NCI-H524 (cell line): ENCODE data around the gene SLC2A4RG.

Experiments
- DNase-seq, 2 experiments: peaks; one replicate each; lab custom pipeline; 2025; lab: John Stamatoyannopoulos, UW

The SLC2A4RG gene

GRCh38 chr20:63741676-63742380 lies 2.3 kb downstream of the SLC2A4RG start:
- no peak for DNase-seq

GRCh38 chr20:63742381-63743024 lies 2.9 kb downstream of the SLC2A4RG start:
- no peak for DNase-seq

GRCh38 chr20:63743210-63743970 lies 3.8 kb downstream of the SLC2A4RG start:
- no peak for DNase-seq

DNA sequence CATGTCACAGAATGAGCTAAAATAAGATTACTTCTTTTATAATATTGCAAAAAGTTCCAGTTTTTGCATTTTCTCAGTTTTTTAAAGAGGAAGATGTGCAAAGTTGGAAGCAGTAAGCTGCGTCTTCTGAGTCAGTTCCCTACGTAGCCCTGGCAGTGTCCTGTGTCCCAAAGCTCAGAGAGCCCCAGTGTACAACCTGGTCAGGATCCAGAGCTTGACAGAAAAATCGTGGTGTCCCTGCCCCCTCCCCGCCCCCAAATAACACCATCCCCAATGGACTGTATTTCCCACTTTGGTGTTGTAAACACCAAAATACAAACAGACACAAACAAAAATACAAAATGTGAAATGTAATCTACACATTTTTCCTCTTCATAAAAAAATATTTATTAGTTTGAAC lies 4.6 kb downstream of the SLC2A4RG start:
- no peak for DNase-seq

DNA sequence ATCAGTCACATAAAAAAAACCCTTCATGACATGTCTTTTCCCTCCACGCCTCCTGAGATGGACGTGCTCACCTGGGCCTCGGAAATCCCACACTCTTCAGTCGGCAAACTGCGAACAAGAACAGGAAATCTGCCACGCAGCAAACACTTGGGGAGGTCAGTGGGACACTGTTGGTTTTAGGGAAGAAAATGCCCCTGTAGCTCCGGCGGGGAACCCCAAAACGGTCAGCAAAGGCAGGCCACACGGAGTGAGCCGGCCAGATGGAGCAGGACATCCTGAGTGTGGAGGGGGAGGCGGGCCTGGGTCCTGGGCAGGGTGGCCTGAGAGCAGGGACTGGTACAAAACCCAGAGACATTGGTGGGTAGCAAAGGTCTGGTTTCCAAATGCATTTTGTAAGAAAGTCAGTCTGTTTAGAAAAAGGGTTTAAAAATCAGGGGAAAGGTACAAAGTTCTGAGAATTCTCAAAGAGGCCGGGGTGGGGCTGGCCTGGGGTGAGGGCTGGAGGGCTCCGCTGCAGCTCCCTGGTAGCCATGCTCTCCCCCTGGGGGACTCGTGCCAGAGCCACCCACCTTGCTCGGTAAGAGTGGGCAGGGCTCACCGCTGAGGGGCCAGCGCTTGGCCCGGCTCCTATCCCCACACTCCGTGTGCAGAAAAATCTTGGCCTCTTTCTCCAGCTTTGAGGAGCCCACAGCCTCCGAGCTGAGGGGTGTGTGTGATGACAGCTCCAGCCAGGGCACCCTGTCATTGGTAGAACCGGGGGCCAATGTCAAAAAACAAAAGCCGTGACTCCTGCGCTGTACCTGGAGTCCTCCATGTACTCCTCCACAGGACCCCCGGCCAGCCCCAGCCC lies 5.2 kb downstream of the SLC2A4RG start:
- DNase-seq, result no peak

GRCh38 chr20:63745424-63745805 lies 5.8 kb downstream of the SLC2A4RG start:
- DNase-seq, result no peak

DNA sequence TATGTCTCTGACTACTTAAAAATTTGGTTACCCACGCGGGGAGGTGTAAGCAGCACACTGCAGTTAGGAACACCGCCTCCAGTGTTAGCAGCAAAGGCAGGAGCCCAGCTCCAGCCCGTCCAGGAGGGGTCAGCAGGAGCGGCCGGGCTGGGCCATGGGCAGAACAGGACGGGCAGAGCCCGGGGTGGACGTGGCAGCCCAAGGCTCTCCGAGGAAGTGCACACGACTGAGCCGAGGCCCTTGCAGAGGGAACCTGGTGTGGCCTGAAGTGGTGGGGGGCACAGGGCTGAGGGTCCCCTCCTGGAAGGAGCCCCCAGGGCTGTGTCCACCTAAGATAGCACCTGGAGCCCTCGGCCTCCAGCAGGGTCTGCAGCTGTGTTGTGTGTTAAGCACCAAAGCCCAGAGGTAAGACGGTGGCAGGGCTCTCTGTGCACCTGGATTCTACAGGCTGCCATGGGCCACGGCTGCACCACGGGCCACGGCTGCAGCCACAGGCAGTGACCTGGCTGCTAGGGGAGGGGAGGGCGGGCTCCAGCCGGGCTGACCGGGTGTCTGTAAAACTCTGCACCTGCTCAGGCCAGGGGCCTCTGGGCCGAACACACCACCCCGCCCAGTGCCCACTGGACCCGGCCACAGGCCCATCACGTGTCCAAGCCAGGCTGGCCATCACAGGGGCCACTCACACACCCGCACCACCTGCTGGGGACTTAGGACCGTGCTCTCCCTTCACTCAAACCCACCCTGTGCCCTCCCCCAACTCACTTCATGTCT lies 6.6 kb downstream of the SLC2A4RG start:
- no peak for DNase-seq

GRCh38 chr20:63746751-63747315 lies 7.3 kb downstream of the SLC2A4RG start:
- DNase-seq, result no peak

- no peak for DNase-seq
Observed at GRCh38 chr20:63747622-63748069, 8.1 kb downstream of the SLC2A4RG start.

DNA sequence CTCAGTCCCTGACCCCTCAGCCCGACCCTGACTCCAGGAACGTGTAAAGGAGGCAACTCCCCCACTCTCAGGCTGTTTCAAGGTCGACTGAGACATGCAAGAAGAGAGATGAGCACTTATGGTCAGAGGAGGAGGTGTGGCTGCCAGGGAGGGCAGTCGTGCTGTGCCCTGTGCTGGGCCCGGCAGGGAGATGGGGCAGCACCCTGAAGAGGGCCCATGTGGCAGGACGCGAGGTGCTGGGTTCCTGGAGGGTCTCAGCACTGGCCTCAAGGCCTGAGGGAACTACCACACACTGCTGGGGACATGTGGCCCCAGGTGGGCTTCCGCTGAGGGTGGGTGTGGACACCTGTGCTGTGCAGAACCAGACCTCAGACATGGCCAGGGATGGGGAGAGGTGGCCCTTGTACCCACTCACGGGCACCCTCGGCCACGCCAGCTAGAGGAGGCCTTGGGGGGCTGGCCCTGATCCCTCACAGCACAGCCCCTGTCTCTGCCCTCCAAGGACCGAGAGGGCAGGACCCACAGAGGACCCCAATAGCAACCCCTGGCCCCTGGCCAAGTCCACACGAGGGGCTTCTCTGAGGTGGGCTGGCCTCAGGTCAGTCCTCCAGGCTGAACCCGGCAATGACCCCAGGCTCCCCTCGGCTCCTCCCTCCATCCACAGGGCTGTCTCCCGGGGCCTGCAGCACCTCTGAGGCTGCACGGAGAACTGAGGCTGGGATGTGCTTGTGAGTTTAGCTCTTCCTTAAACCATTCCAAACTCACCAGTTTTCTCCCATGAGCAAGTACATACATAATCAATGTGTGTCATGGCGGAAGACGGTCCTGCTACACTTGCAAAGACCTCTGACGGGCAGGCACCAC lies 8.7 kb downstream of the SLC2A4RG start:
- DNase-seq, result no peak

GRCh38 chr20:63748934-63749270 lies 9.3 kb downstream of the SLC2A4RG start:
- no peak for DNase-seq

GRCh38 chr20:63749597-63750508 lies 10.3 kb downstream of the SLC2A4RG start:
- DNase-seq, result no peak

- DNase-seq, result no peak
Observed at GRCh38 chr20:63750807-63751470, 11.4 kb downstream of the SLC2A4RG start.

DNA sequence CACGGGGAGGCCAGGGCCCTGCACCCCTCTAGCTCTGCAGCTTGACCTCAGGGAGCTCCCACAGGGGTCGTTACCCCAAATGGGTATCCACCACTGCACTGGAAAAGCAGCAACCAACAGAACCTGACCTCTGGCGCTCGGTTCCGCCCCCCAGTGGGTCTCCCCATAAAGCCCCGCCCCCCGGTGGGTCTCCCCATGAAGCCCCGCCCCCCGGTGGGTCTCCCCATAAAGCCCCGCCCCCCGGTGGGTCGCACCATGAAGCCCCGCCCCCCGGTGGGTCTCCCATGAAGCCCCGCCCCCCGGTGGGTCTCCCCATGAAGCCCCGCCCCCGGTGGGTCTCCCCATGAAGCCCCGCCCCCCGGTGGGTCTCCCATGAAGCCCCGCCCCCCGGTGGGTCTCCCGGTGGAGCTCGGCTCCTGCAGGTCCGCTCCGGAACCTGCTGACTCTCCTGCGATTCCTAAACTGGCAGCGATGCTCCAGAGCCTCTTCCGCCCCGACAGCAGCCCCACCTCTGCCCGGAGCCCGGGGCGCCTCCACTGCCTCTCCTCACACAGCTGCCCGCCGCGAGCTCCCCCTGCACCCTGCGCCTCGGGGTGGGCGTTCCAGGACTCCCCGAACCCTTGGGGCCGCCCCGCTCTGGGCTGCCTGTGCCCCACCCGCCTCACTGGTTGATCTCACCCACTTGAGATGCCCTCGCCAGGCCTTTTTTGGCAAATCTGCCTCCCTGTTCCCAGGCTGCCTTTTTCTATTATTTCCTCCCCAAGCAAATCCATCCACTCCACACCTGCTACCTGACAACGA lies 12.1 kb downstream of the SLC2A4RG start:
- DNase-seq, result no peak

GRCh38 chr20:63752411-63753101 lies 13.0 kb downstream of the SLC2A4RG start:
- no peak for DNase-seq

DNA sequence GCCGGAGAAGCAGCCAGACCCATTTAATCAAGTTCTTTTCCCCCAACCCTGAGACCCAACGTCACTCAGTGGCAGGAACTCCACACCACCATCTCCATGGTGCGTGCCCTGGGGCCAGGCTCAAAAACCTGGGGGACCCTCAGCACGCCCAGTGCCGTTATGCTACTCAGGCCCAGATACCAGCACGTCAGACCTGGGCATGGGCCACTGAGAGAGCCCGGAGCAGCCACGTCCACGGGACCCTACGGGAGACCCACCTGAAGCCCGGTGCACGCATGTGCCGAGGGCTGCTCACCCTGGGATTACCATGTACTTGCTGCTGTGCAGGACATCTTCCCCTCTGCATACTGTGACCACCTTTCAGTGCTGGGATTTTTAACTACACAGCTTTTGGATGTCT lies 13.8 kb downstream of the SLC2A4RG start:
- DNase-seq, result no peak

DNA sequence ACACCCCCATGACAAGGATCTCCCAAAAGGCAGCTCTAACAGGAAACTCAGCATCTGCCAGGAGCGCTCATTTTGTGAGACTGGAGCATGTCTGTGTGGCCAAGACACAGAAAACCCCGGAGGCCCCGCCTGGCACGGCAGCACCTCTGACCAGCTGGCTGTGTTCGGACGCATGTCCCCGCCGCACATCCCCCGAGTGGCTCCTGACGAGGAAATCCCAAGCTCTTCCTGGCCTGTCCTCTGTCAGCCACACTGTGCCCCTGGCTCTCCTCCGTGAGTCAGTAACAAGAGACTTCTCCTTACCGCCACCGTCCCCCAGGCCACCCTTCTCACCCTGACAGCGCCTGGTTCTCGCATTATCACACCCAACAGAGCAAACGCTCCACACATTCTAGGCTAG lies 14.4 kb downstream of the SLC2A4RG start:
- no peak for DNase-seq
